ENCODE measurements around the gene C10orf90.

C10orf90 gene

GRCh38 chr10:126536656-126537055 is 133.8 kb downstream of the C10orf90 start:
- no peak for DNase-seq

- DNase-seq, result no peak
Observed at GRCh38 chr10:126536148-126536547, 134.3 kb downstream of the C10orf90 start.

- no peak for DNase-seq
Observed at GRCh38 chr10:126533644-126534043, 136.8 kb downstream of the C10orf90 start.

- no peak for DNase-seq
Observed at GRCh38 chr10:126528315-126528835, 142.1 kb downstream of the C10orf90 start.

GRCh38 chr10:126527645-126528314 is 142.7 kb downstream of the C10orf90 start:
- no peak for DNase-seq

- DNase-seq, result no peak
Observed at GRCh38 chr10:126525326-126525725, 145.2 kb downstream of the C10orf90 start.

- DNase-seq, result no peak
Observed at GRCh38 chr10:126524526-126524925, 146.0 kb downstream of the C10orf90 start.

- no peak for DNase-seq
Observed at GRCh38 chr10:126523071-126523470, 147.4 kb downstream of the C10orf90 start.

GRCh38 chr10:126521399-126521798 is 149.1 kb downstream of the C10orf90 start:
- no peak for DNase-seq

- no peak for DNase-seq
Observed at GRCh38 chr10:126520751-126521317, 149.7 kb downstream of the C10orf90 start.

- no peak for DNase-seq
Observed at GRCh38 chr10:126519992-126520391, 150.5 kb downstream of the C10orf90 start.

- no peak for DNase-seq
Observed at GRCh38 chr10:126519185-126519584, 151.3 kb downstream of the C10orf90 start.

GRCh38 chr10:126518218-126519080 is 152.0 kb downstream of the C10orf90 start:
- DNase-seq, result no peak

GRCh38 chr10:126516515-126516914 is 154.0 kb downstream of the C10orf90 start:
- DNase-seq, result no peak

- no peak for DNase-seq
Observed at GRCh38 chr10:126511917-126512479, 158.5 kb downstream of the C10orf90 start.

GRCh38 chr10:126509182-126509581 is 161.3 kb downstream of the C10orf90 start:
- DNase-seq, result no peak

GRCh38 chr10:126508535-126509040 is 161.9 kb downstream of the C10orf90 start:
- DNase-seq, result no peak

GRCh38 chr10:126504761-126505112 is 165.8 kb downstream of the C10orf90 start:
- DNase-seq, result no peak

- DNase-seq, result no peak
Observed at GRCh38 chr10:126504063-126504760, 166.3 kb downstream of the C10orf90 start.

GRCh38 chr10:126503392-126504062 is 167.0 kb downstream of the C10orf90 start:
- DNase-seq, result no peak

- DNase-seq, result no peak
Observed at GRCh38 chr10:126502441-126502840, 168.1 kb downstream of the C10orf90 start.

- DNase-seq, result no peak
Observed at GRCh38 chr10:126501828-126502227, 168.7 kb downstream of the C10orf90 start.
